Measurements from ENCODE around the gene OR7A17.

The OR7A17 gene

DNA sequence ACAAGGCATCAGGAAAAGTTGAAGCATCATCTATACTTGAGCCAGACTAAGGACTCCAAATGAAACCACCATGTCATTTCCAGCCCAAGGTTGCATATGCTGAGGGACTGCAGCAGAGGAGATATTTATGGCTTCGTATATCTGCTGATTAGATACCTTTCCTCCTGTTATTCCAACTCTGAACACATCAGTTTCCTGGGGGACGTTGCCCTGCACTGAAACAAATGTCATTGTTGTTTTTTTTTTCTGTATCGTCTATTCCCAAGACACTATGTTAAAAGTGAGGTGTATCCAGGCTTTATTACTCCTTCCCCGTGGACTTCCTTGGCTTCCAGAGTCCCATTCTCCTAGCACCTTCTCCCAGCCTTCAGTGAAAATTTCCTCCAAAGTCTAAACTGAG lies at the start of gene OR7A17:
TSS of gene OR7A17 (minus strand) at position 101 of the 400 bp plus-strand sequence. CDS start 4,777 bp downstream, outside the sequence.
- H3K4me3 ChIP-seq (ENCODE audit: low read length) = no peak within 1 kb of the TSS
- DNase-seq (ENCODE audit: low read depth) = no peak
- TF ChIP-seq, protein P1, sequence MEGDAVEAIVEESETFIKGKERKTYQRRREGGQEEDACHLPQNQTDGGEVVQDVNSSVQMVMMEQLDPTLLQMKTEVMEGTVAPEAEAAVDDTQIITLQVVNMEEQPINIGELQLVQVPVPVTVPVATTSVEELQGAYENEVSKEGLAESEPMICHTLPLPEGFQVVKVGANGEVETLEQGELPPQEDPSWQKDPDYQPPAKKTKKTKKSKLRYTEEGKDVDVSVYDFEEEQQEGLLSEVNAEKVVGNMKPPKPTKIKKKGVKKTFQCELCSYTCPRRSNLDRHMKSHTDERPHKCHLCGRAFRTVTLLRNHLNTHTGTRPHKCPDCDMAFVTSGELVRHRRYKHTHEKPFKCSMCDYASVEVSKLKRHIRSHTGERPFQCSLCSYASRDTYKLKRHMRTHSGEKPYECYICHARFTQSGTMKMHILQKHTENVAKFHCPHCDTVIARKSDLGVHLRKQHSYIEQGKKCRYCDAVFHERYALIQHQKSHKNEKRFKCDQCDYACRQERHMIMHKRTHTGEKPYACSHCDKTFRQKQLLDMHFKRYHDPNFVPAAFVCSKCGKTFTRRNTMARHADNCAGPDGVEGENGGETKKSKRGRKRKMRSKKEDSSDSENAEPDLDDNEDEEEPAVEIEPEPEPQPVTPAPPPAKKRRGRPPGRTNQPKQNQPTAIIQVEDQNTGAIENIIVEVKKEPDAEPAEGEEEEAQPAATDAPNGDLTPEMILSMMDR (conservative IDR thresholded peaks at IDR 0.05; ENCODE audit: low read length) = no peak

DNA sequence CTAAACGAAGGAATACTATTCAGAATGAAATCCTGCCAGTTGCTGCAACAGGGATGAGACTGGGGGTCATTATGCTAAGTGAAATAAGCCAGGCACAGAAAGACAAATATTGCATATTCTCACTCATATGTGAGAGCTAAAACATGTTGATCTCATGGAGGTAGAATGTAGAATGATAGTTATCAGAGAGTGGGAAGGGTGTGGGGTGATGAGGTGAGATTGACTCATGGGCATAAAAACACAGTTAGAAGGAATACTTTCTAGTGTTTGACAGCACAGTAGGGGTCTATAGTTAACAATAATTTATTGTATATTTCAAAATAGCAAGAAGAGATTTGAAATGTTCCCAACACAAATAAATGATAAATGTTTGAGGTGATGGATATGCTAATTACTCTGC lies 47.6 kb upstream of the OR7A17 start:
- H3K4me3 ChIP-seq (ENCODE audit: low read length) = no peak overlapping the region
- TF ChIP-seq, protein P1 (conservative IDR thresholded peaks at IDR 0.05; ENCODE audit: low read length) = no peak
- no peak for DNase-seq (ENCODE audit: low read depth)

DNA sequence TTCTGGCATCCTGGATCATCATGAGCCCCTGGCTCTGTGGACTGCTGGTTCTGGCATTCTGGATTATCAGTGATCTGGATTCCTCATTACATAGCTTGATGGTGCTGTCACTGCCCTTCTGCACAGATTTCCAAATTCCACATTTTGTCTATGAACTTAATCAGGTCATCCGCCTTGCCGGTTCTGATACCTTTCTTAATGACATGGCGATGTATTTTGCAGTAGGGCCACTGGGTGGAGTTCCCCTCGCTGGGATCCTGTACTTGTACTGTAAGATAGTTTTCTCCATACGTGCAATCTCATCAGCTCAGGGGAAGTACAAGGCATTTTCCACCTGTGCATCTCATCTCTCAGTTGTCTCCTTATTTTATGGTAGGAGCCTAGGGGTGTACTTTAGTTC lies 30.9 kb upstream of the OR7A17 start:
- DNase-seq (ENCODE audit: low read depth) = no peak
- TF ChIP-seq, protein P1 (conservative IDR thresholded peaks at IDR 0.05; ENCODE audit: low read length) = no peak
- no peak overlapping the region for H3K4me3 ChIP-seq (ENCODE audit: low read length)

DNA sequence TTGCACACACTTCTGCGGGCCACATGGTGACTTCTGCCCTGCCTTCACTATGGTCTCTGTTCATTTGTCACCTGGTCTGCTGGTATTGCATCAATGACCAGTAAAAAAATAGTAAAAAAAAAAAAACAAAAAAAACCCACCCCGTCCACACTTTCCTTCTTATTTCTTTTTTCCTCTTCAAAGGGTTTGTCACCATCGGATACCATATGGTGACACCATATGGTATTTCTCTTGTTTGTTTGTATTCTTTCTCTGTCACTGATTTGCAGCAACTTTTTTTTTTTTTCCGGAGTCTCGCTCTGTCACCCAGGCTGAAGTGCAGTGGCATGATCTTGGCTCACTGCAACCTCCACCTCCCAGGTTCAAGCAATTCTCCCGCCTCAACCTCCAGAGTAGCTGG lies 29.2 kb upstream of the OR7A17 start:
- TF ChIP-seq, protein P1 (conservative IDR thresholded peaks at IDR 0.05; ENCODE audit: low read length) = no peak
- DNase-seq (ENCODE audit: low read depth) = no peak
- no peak overlapping the region for H3K4me3 ChIP-seq (ENCODE audit: low read length)

DNA sequence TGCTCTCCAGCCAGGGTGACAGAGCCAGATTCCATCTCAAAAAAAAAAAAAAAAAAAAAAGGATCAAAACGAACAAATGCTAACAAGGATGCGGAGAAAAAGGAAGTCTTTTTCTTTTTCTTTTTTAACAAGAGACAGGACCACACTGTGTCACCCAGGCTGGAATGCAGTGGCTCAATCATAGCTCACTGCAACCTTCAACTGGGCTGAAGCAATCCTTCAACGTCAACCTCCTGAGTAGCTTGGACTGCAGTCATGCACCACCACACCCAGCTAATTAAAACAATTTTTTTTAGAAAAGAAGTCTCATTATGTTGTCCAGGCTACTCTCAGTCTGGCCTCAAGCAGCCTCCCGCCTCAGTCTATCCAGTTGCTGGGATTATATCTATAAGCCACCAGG lies 20.8 kb upstream of the OR7A17 start:
- no peak overlapping the region for H3K4me3 ChIP-seq (ENCODE audit: low read length)
- no peak for DNase-seq (ENCODE audit: low read depth)
- TF ChIP-seq, protein P1 (conservative IDR thresholded peaks at IDR 0.05; ENCODE audit: low read length) = no peak

DNA sequence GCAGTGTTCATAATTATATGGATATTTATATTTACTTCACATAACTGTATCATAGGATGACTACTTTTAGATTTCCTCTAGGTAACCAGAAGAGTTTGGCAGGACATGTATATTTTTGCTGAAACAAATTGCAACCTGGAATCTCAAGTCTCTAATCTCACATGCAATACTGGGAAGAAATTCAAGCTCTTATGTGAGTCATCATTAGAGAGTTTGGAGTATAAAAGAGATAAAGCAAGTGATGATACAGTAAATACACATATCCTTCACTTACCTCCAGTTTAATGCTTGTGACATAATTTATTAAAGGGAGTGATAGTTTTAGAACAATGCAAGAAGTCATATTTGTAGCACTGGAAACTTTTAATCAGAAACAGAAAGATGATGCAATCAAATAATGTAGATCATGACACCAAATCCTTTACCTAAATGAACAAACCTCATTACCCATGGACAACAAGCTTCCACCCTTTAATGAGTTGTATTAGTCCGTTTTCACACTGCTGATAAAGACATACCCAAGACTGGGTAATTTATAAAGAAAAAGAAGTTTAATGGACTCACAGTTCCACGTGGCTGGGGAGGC lies 15.8 kb upstream of the OR7A17 start:
- TF ChIP-seq, protein P1 (conservative IDR thresholded peaks at IDR 0.05; ENCODE audit: low read length) = no peak

DNA sequence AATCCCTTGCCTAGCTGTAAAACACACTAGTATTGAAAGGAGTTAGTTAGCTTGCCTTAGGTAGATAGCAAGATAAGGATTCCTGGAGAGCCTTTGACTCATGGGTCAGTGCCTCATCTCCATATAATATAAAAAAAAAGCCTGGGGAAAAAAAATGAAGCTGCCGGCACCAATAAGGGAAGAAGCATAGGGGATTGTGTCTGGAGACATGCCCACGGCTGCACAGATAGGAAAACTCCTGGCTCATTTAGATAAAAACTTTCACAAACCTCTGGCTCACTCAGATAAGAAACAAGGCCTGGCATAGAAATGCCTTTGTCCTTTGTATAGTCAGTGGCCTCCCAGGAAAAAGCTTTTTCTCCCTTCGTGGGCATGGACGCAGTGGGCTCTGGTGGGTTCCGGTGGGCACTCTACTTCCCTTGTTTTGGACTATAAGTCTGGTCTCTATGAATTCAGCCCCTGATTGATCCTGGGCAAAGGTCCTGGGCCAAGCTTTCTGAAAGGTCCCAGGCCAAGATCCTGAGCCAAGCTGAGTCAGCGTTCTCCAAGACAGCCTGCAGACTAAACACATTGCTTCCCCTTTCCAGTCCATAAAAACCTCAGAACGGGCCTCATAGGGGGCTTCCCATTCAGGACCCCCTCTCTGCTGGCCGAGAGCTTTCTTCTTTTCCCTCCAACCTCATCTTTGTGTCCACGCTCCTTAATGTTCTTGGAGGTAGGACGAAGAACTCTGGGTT lies 4.9 kb upstream of the OR7A17 start:
- TF ChIP-seq, protein P1 (conservative IDR thresholded peaks at IDR 0.05; ENCODE audit: low read length) = no peak
- H3K4me3 ChIP-seq (ENCODE audit: low read length) = no peak overlapping the region
- DNase-seq (ENCODE audit: low read depth) = no peak

More for the DNA sequence above, 15.8 kb upstream of the OR7A17 start:
- H3K4me3 ChIP-seq (ENCODE audit: low read length) = no peak overlapping the region
- DNase-seq (ENCODE audit: low read depth) = no peak
